Germinal center (tissue), 1 donor: ENCODE results near the gene SEMA5A.
A peak's percentile ranks its signal among the peaks of the same experiment; 100 is the strongest.

ENCODE experiments used
- DNase-seq: peaks from one replicate; pipeline ENCODE4 v3.0.0; 2012; ENCODE audit warnings: mixed read lengths, low spot score

Gene SEMA5A

GRCh38 chr5:9395706-9396105, 150.2 kb downstream of the SEMA5A start:
- DNase-seq, result no peak

- DNase-seq, result no peak
These were observed 151.7 kb downstream of the SEMA5A start for GRCh38 chr5:9394221-9394620.

GRCh38 chr5:9392625-9393024, 153.2 kb downstream of the SEMA5A start:
- DNase-seq, result no peak

GRCh38 chr5:9391080-9391479, 154.8 kb downstream of the SEMA5A start:
- no peak for DNase-seq

GRCh38 chr5:9390113-9390512, 155.8 kb downstream of the SEMA5A start:
- DNase-seq, result no peak

- DNase-seq, result no peak
These were observed 156.8 kb downstream of the SEMA5A start for GRCh38 chr5:9388941-9389674.

- DNase-seq, result no peak
These were observed 158.0 kb downstream of the SEMA5A start for GRCh38 chr5:9387879-9388278.

- DNase-seq, result no peak
These were observed 158.9 kb downstream of the SEMA5A start for GRCh38 chr5:9386945-9387344.

GRCh38 chr5:9382522-9382921, 163.4 kb downstream of the SEMA5A start:
- DNase-seq, result no peak

GRCh38 chr5:9381464-9381863, 164.4 kb downstream of the SEMA5A start:
- DNase-seq, result no peak

GRCh38 chr5:9380109-9380508, 165.8 kb downstream of the SEMA5A start:
- no peak for DNase-seq

- DNase-seq, result no peak
These were observed 169.3 kb downstream of the SEMA5A start for GRCh38 chr5:9376363-9377117.

- no peak for DNase-seq
These were observed 170.1 kb downstream of the SEMA5A start for GRCh38 chr5:9375756-9376155.

GRCh38 chr5:9374025-9374424, 171.8 kb downstream of the SEMA5A start:
- DNase-seq, result no peak

GRCh38 chr5:9373571-9373970, 172.3 kb downstream of the SEMA5A start:
- no peak for DNase-seq

- DNase-seq, result no peak
These were observed 175.6 kb downstream of the SEMA5A start for GRCh38 chr5:9370256-9370655.

- DNase-seq, result no peak
These were observed 180.4 kb downstream of the SEMA5A start for GRCh38 chr5:9365512-9365911.

GRCh38 chr5:9363449-9363848, 182.4 kb downstream of the SEMA5A start:
- DNase-seq, result no peak

GRCh38 chr5:9363026-9363425, 182.8 kb downstream of the SEMA5A start:
- DNase-seq, result no peak

- DNase-seq, result no peak
These were observed 183.3 kb downstream of the SEMA5A start for GRCh38 chr5:9362600-9362999.

- DNase-seq, result peak; percentile 38
These were observed 184.0 kb downstream of the SEMA5A start for GRCh38 chr5:9361835-9362234.

GRCh38 chr5:9358961-9359685, 186.8 kb downstream of the SEMA5A start:
- no peak for DNase-seq

GRCh38 chr5:9356351-9356825, 189.5 kb downstream of the SEMA5A start:
- DNase-seq, result no peak
